Smooth muscle cell (in vitro differentiated cells): Measurements from ENCODE around the gene NAT9. TPM values are rescaled to one million over a fixed set of nuclear protein-coding genes. Genes with fewer than 3 reads are reported as not detected.
A peak's percentile ranks its signal among the peaks of the same experiment; 100 is the strongest.

Experiments
- DNase-seq: peaks from one replicate; lab custom pipeline; 2025; ENCODE audit not compliant: unreplicated experiment; lab: John Stamatoyannopoulos, UW
- H2AFZ ChIP-seq: fragments of 200-600 bp; sonication (generic); 2 replicates; pipeline ENCODE4 v1.6.0; 2016; ENCODE audit warnings: antibody characterized with exemption, low read depth, mild to moderate bottlenecking
- H3F3A ChIP-seq: fragments of 200-600 bp; sonication (generic); 2 replicates; pipeline ENCODE4 v1.6.0; 2017; ENCODE audit warnings: antibody characterized with exemption, low read depth
- H3K27ac ChIP-seq: fragments of 200-600 bp; sonication (generic); 2 replicates; pipeline ENCODE4 v1.5.1; 2016; ENCODE audit warnings: low read depth, mild to moderate bottlenecking
- H3K27me3 ChIP-seq: fragments of 200-600 bp; sonication (generic); 2 replicates; pipeline ENCODE4 v1.6.1; 2016; ENCODE audit warnings: low read depth, mild to moderate bottlenecking
- H3K36me3 ChIP-seq: fragments of 200-600 bp; sonication (generic); 2 replicates; pipeline ENCODE4 v1.5.1; 2016; ENCODE audit warnings: low read depth
- H3K4me1 ChIP-seq: fragments of 200-600 bp; sonication (generic); 2 replicates; pipeline ENCODE4 v1.5.1; 2016; ENCODE audit warnings: low read depth
- H3K4me2 ChIP-seq: fragments of 200-600 bp; sonication (generic); 2 replicates; pipeline ENCODE4 v1.6.0; 2016; ENCODE audit warnings: mild to moderate bottlenecking
- H3K4me3 ChIP-seq: fragments of 200-600 bp; sonication (generic); 2 replicates; pipeline ENCODE4 v1.5.1; 2016; ENCODE audit warnings: mild to moderate bottlenecking
- H3K79me2 ChIP-seq: fragments of 200-600 bp; sonication (generic); 2 replicates; pipeline ENCODE4 v1.6.0; 2016; ENCODE audit warnings: low read depth, mild to moderate bottlenecking
- H3K9ac ChIP-seq: fragments of 200-600 bp; sonication (generic); 2 replicates; pipeline ENCODE4 v1.6.0; 2016; ENCODE audit warnings: low read depth
- H3K9me3 ChIP-seq: fragments of 200-600 bp; sonication (generic); replicated peaks from 2 replicates; pipeline ENCODE4 v1.5.1; 2016; ENCODE audit warnings: low read depth
- H4K20me1 ChIP-seq: fragments of 200-600 bp; sonication (generic); 2 replicates; pipeline ENCODE4 v1.6.0; 2016; ENCODE audit warnings: low read depth
- WGBS: methylation state at CpG from one replicate; pipeline ENCODE4 v1.1.7; 2016; ENCODE audit warnings: low lambda C conversion rate; 5-methylcytosine and 5-hydroxymethylcytosine counted together
- polyA plus RNA-seq: library from polyadenylated mRNA; unstranded; fragments of >200 nt; fragmentation: Nextera tagmentation; extraction: Ambion mirVana; gene quantifications from 2 replicates; pipeline ENCODE4 v1.2.1, GENCODE V29; 2016
- total RNA-seq: library from RNA; depleted of rRNA; stranded (reverse); fragments of >200 nt; gene quantifications from 2 replicates; pipeline ENCODE4 v1.2.3, GENCODE V29; 2014
- TF ChIP-seq, protein P1 (sequence below): fragments of 200-600 bp; sonication (generic); IDR thresholded peaks from 2 replicates; pipeline ENCODE4 v1.5.1; 2017; ENCODE audit warnings: borderline replicate concordance, mild to moderate bottlenecking, antibody characterized with exemption; ENCODE audit not compliant: insufficient read depth, poor library complexity, severe bottlenecking

NAT9 gene
- total and polyA plus RNA-seq, 2 experiments from 2014 or later: 21.4 to 42.5 TPM

DNA sequence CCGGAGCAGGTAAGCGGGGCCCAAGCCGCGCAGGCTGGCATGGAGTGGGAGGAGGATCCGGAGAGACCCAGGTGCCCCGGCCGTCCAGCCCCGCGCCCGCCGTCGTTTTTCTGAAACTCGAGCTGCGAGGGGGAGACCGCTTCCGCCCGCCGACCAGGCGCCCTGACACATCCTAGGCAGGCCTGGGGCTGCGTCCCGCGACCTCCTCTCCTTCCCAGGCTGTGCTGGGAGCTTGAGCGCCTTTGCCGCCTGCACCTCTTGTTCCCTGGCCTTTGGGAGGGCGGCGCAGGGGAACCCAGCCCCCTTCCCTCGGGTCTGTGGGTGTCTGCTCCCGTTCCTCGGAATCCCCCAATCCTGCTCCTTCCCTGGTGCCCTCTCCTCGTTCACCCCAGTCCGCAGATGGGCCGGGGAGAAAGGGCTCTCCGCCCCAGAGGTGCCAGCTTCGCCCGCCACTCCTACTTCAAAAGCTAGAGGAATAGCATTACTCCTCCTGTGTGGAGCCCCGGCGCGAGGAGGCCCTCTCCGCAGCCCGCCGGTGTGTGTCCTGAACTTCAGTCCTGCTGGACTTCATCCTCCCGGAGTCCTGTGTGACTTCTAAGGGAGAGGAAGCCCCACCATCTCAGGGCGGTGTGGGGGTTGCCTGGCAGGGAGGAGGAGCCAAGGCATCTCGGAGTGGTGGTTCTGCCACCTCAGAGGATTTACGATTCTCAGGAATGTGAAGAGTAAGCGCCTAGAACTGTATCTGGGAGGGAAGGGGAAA is 26.7 kb downstream of the NAT9 start:
- WGBS: 2% methylated on average over 45 of the region's 46 CpGs
- no peak overlapping the region for H3K27ac ChIP-seq
- H3K4me1 ChIP-seq: peaks cover 43% of the 10 kb centered on the region
- H3K9me3 ChIP-seq: no peaks in the 10 kb centered on the region
- no peak for DNase-seq
- no peaks in the 10 kb centered on the region for H3K36me3 ChIP-seq
- peaks cover 18% of the 10 kb centered on the region for H3F3A ChIP-seq
- H4K20me1 ChIP-seq: no peaks in the 10 kb centered on the region
- H3K4me2 ChIP-seq: peak overlapping the region; percentile 83
- H3K27me3 ChIP-seq: no peaks in the 10 kb centered on the region
- peak overlapping the region; percentile 72 for H3K4me3 ChIP-seq
- H3K9ac ChIP-seq: no peak overlapping the region
- peak overlapping the region; percentile 61 for H2AFZ ChIP-seq
- TF ChIP-seq, protein P1, sequence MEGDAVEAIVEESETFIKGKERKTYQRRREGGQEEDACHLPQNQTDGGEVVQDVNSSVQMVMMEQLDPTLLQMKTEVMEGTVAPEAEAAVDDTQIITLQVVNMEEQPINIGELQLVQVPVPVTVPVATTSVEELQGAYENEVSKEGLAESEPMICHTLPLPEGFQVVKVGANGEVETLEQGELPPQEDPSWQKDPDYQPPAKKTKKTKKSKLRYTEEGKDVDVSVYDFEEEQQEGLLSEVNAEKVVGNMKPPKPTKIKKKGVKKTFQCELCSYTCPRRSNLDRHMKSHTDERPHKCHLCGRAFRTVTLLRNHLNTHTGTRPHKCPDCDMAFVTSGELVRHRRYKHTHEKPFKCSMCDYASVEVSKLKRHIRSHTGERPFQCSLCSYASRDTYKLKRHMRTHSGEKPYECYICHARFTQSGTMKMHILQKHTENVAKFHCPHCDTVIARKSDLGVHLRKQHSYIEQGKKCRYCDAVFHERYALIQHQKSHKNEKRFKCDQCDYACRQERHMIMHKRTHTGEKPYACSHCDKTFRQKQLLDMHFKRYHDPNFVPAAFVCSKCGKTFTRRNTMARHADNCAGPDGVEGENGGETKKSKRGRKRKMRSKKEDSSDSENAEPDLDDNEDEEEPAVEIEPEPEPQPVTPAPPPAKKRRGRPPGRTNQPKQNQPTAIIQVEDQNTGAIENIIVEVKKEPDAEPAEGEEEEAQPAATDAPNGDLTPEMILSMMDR: no peak
- H3K79me2 ChIP-seq: peaks cover 7% of the 10 kb centered on the region

DNA sequence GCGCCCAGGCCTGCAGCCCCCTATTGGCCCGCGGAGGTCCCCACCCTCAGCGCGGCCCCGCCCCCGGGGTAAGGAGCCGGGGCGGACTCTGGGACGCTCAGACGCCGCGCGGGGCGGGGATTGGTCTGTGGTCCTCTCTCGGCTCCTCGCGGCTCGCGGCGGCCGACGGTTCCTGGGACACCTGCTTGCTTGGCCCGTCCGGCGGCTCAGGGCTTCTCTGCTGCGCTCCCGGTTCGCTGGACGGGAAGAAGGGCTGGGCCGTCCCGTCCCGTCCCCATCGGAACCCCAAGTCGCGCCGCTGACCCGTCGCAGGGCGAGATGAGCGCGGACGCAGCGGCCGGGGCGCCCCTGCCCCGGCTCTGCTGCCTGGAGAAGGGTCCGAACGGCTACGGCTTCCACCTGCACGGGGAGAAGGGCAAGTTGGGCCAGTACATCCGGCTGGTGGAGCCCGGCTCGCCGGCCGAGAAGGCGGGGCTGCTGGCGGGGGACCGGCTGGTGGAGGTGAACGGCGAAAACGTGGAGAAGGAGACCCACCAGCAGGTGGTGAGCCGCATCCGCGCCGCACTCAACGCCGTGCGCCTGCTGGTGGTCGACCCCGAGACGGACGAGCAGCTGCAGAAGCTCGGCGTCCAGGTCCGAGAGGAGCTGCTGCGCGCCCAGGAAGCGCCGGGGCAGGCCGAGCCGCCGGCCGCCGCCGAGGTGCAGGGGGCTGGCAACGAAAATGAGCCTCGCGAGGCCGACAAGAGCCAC is 27.4 kb downstream of the NAT9 start, which contains the start of gene NHERF1:
Gene NHERF1, plus strand, starts transcription at position 100 of the 750 bp plus-strand sequence. Its CDS starts 219 bp downstream, at position 319.
- H3K4me2 ChIP-seq: peak within 1 kb of the TSS; percentile 83
- no peaks in the 10 kb centered on the region for H3K36me3 ChIP-seq
- peaks cover 43% of the 10 kb centered on the region for H3K4me1 ChIP-seq
- under 1% methylated on average over 80 of the region's 90 CpGs for WGBS
- peaks cover 18% of the 10 kb centered on the region for H3F3A ChIP-seq
- no peaks in the 10 kb centered on the region for H4K20me1 ChIP-seq
- H3K27ac ChIP-seq: no peak within 1 kb of the TSS
- DNase-seq: peak; percentile 62
- peak within 1 kb of the TSS; percentile 11 for H3K9ac ChIP-seq
- H3K4me3 ChIP-seq: peak within 1 kb of the TSS; percentile 72
- H2AFZ ChIP-seq: peak within 1 kb of the TSS; percentile 61
- H3K79me2 ChIP-seq: peaks cover 7% of the 10 kb centered on the region
- no peaks in the 10 kb centered on the region for H3K9me3 ChIP-seq
- no peaks in the 10 kb centered on the region for H3K27me3 ChIP-seq
- TF ChIP-seq, protein P1: no peak

DNA sequence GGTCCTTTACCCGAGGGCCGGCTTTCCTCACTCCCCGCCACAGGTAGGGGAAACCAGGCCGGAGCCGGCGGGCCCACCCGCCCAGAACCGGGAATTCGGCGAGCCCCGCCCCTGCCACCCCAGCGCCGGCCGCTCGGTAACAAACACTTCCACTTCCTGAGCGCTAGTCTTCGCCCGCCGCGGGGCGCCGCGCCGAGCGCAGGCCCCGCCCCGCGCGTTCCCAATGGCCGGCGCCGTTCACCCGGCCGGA is 27.9 kb downstream of the NAT9 start:
- Histone ChIP-seq H3K27ac (no peak overlapping the region), H2AFZ (no peak overlapping the region), H3K36me3 (no peaks in the 10 kb centered on the region), H3F3A (peaks cover 18% of the 10 kb centered on the region), H3K79me2 (peaks cover 7% of the 10 kb centered on the region), H3K9ac (no peak overlapping the region), H3K27me3 (no peaks in the 10 kb centered on the region), H4K20me1 (no peaks in the 10 kb centered on the region), H3K4me3 (peak overlapping the region; percentile 72), H3K4me1 (peaks cover 43% of the 10 kb centered on the region), H3K9me3 (no peaks in the 10 kb centered on the region), H3K4me2 (peak overlapping the region; percentile 83)
- DNase-seq: no peak
- TF ChIP-seq, protein P1: no peak
- WGBS: under 1% methylated on average over 17 of the region's 34 CpGs
